H1 (cell line): ENCODE data around the gene ZNF619. TPM values are rescaled to one million over a fixed set of nuclear protein-coding genes. Genes with fewer than 3 reads are reported as not detected.

Experiments used
- ATF2 ChIP-seq: IDR thresholded peaks from 2 replicates; pipeline ENCODE4 v1.6.1; 2012; ENCODE audit warnings: low read length, inconsistent platforms
- BCL11A ChIP-seq, 2 experiments: IDR thresholded peaks; one replicate each; pipeline ENCODE4 v1.6.1; 2011; ENCODE audit warnings: low read depth in 2 of 2, low read length in 2 of 2, mild to moderate bottlenecking in 2 of 2
- CREB1 ChIP-seq: IDR thresholded peaks from 2 replicates; pipeline ENCODE4 v1.6.1; 2012; ENCODE audit warnings: inconsistent platforms
- CTCF ChIP-seq, 3 experiments: IDR thresholded peaks; 1 replicate in 2 of 3; 2 replicates in 1 of 3; pipeline versions ENCODE4 v1.5.1 to v1.6.1; 2011; ENCODE audit warnings: low read length in 3 of 3, mild to moderate bottlenecking in 3 of 3, inconsistent platforms in 2 of 3, low read depth in 1 of 3, moderate library complexity in 1 of 3; ENCODE audit not compliant: insufficient read depth in 1 of 3; ENCODE audit errors: control extremely low read depth in 1 of 3
- EGR1 ChIP-seq: IDR thresholded peaks from 2 replicates; pipeline ENCODE4 v1.6.1; 2011; ENCODE audit warnings: low read depth, low read length, borderline replicate concordance
- EZH2 ChIP-seq: fragments of 200-600 bp; sonication (generic); IDR thresholded peaks from 2 replicates; pipeline ENCODE4 v1.7.1; 2012; ENCODE audit warnings: low read depth, mild to moderate bottlenecking, moderate library complexity, low read length, inconsistent platforms; ENCODE audit not compliant: severe bottlenecking
- GTF2F1 ChIP-seq: IDR thresholded peaks from 2 replicates; pipeline ENCODE4 v1.6.1; 2012; ENCODE audit warnings: low read depth, low read length, improper control_type of control experiment, borderline replicate concordance
- HDAC6 ChIP-seq: IDR thresholded peaks from one replicate; pipeline ENCODE4 v1.7.1; 2012; ENCODE audit warnings: low read depth, mild to moderate bottlenecking, inconsistent platforms, low read length, moderate library complexity
- JUN ChIP-seq: IDR thresholded peaks from 2 replicates; pipeline ENCODE4 v1.6.1; 2011; ENCODE audit warnings: low read depth, mild to moderate bottlenecking, improper control_type of control experiment, low read length
- KDM4A ChIP-seq: IDR thresholded peaks from one replicate; pipeline ENCODE4 v1.7.1; 2012; ENCODE audit warnings: low read depth, mild to moderate bottlenecking, moderate library complexity, low read length, inconsistent platforms; ENCODE audit not compliant: severe bottlenecking
- PHF8 ChIP-seq: fragments of 200-600 bp; sonication (generic); conservative IDR thresholded peaks from 2 replicates; pipeline ENCODE4 v1.7.1; 2012; ENCODE audit warnings: low read depth, mild to moderate bottlenecking, inconsistent platforms, low read length, moderate library complexity
- POLR2A ChIP-seq, 2 experiments: IDR thresholded peaks; 1 replicate in 1 of 2; 2 replicates in 1 of 2; pipeline ENCODE4 v1.6.1; 2011; ENCODE audit warnings: low read depth in 2 of 2, low read length in 2 of 2, mild to moderate bottlenecking in 2 of 2; ENCODE audit errors: control extremely low read depth in 1 of 2
- POLR2AphosphoS5 ChIP-seq: IDR thresholded peaks from 2 replicates; pipeline ENCODE4 v1.6.1; 2011; ENCODE audit warnings: low read depth, low read length
- RBBP5 ChIP-seq: IDR thresholded peaks from 2 replicates; pipeline ENCODE4 v1.7.1; 2012; ENCODE audit warnings: low read depth, mild to moderate bottlenecking, inconsistent platforms, low read length, moderate library complexity, borderline replicate concordance
- SIX5 ChIP-seq: IDR thresholded peaks from 2 replicates; pipeline ENCODE4 v1.6.1; 2011; ENCODE audit warnings: mild to moderate bottlenecking, low read depth, low read length
- SP2 ChIP-seq: IDR thresholded peaks from 2 replicates; pipeline ENCODE4 v1.6.1; 2012; ENCODE audit warnings: mild to moderate bottlenecking, low read length, inconsistent platforms
- SRF ChIP-seq: IDR thresholded peaks from 2 replicates; pipeline ENCODE4 v1.6.1; 2011; ENCODE audit warnings: mild to moderate bottlenecking, low read depth, low read length, moderate library complexity
- TAF7 ChIP-seq: optimal IDR thresholded peaks from 2 replicates; pipeline ENCODE3; 2011; ENCODE audit warnings: low read depth, mild to moderate bottlenecking, inconsistent platforms, low read length, moderate library complexity, borderline replicate concordance
- TBP ChIP-seq: IDR thresholded peaks from 2 replicates; pipeline ENCODE4 v1.6.1; 2011; ENCODE audit warnings: low read depth, low read length, improper control_type of control experiment
- TCF12 ChIP-seq: IDR thresholded peaks from 2 replicates; pipeline ENCODE4 v1.6.1; 2011; ENCODE audit warnings: low read depth, mild to moderate bottlenecking, low read length
- YY1 ChIP-seq: IDR thresholded peaks from 2 replicates; pipeline ENCODE4 v1.6.1; 2011; ENCODE audit warnings: low read depth, mild to moderate bottlenecking, low read length
- polyA plus RNA-seq, 7 experiments: library from polyadenylated mRNA; depleted of rRNA in 3 of 7; stranded (reverse) in 5 of 7; unstranded in 2 of 7; fragments of >200 nt in 5 of 7; fragments of 200-250 nt in 2 of 7; gene quantifications; 1 replicate in 5 of 7; 2 replicates in 1 of 7; 4 replicates in 1 of 7; pipeline versions ENCODE4 v1.2.1 to v1.2.3, GENCODE V29; 2011 to 2013; ENCODE audit warnings: missing spikeins in 2 of 7, mixed read lengths in 2 of 7
- total RNA-seq: library from RNA; stranded (reverse); fragmentation: NEBNext Ultra II Directional; extraction: Animal tissue kit (Norgen Biotek cat#: 25700); gene quantifications from 2 replicates; pipeline ENCODE4 v1.2.1, GENCODE V29; 2021

ZNF619 gene
- total and polyA plus RNA-seq, 2 of the 8 experiments (the other 6 are each of a cell fraction or from before 2014, with no cell fraction given) = 2.3 to 8.2 TPM

GRCh38 chr3:40456940-40457823, 19.7 kb upstream of the ZNF619 start, which contains the start of gene RPL14 (continued):
- no peak for TF ChIP-seq TCF12
- no peak for TF ChIP-seq HDAC6
- no peak for TF ChIP-seq EGR1
- peak; percentile 44 for TF ChIP-seq KDM4A
- peak; percentile 96 for TF ChIP-seq TBP
- TF ChIP-seq TAF7 = peak; percentile 92
- TF ChIP-seq BCL11A (IDR thresholded peaks at IDR 0.05; ENCODE audit: low read depth in 2 of 2, low read length in 2 of 2) = no peak
- peak; percentile 98 for TF ChIP-seq POLR2AphosphoS5
- no peak for TF ChIP-seq SRF
- peak; percentile 77; the same call in 1 of the 2 replicates for TF ChIP-seq GTF2F1
- peak; percentile 79 for TF ChIP-seq CREB1
- no peak for TF ChIP-seq JUN
- TF ChIP-seq SIX5 = no peak
- TF ChIP-seq RBBP5 = peak; percentile 45; the same call in 1 of the 2 replicates
- peak; percentile 97 for TF ChIP-seq YY1
- TF ChIP-seq POLR2A (IDR thresholded peaks at IDR 0.05; ENCODE audit: control extremely low read depth in 1 of 2, low read depth in 2 of 2, low read length in 2 of 2) = peak; percentile 95 to 98
- no peak for TF ChIP-seq EZH2
- no peak for TF ChIP-seq CTCF (IDR thresholded peaks at IDR 0.05; ENCODE audit: control extremely low read depth in 1 of 3, insufficient read depth in 1 of 3, low read depth in 1 of 3, low read length in 3 of 3)
- no peak for TF ChIP-seq SP2
- no peak for TF ChIP-seq ATF2
- TF ChIP-seq PHF8 = peak; percentile 94
